ENCODE data around the gene NRL. TPM values are rescaled to one million over a fixed set of nuclear protein-coding genes. Genes with fewer than 3 reads are reported as not detected.
A peak's percentile ranks its signal among the peaks of the same experiment; 100 is the strongest.

Gene NRL
- polyA plus RNA-seq, 3 donors = 1.1 to 1.5 (median 1.3) TPM

- Histone ChIP-seq H3K9me3 (replicated peaks in 1 of 2; ENCODE audit: control insufficient read depth in 1 of 2, insufficient read depth in 1 of 2, low read length in 2 of 2) (no peaks in the 10 kb centered on the region), H4K20me1 (ENCODE audit: insufficient read depth, low read length) (peaks cover 20% of the 10 kb centered on the region), H3K36me3 (replicated peaks in 1 of 2; ENCODE audit: control insufficient read depth in 1 of 2, insufficient read depth in 2 of 2, low read length in 2 of 2) (peaks cover 12 to 25% of the 10 kb centered on the region in 2 donors), H3K4me3 (replicated peaks in 1 of 3; ENCODE audit: low read depth in 2 of 3, low read length in 3 of 3) (peak overlapping the region; percentile 64 to 98 (median 72)), H3K79me2 (ENCODE audit: insufficient read depth, low read length) (peaks cover 34% of the 10 kb centered on the region), H3K27ac (ENCODE audit: low read depth in 1 of 2, low read length in 2 of 2) (peak overlapping the region; percentile 68 to 92), H3K4me2 (replicated peaks; ENCODE audit: extremely low read depth, low read length, poor library complexity, severe bottlenecking) (peak overlapping the region; percentile 98), H2AFZ (ENCODE audit: insufficient read depth, low read depth, low read length, poor library complexity, severe bottlenecking) (peak overlapping the region; percentile 89), H3K27me3 (ENCODE audit: control insufficient read depth in 2 of 2, insufficient read depth in 2 of 2, low read length in 2 of 2) (no peaks in the 10 kb centered on the region), H3K4me1 (ENCODE audit: control insufficient read depth in 1 of 2, insufficient read depth in 2 of 2, low read length in 2 of 2) (peaks cover 50 to 64% of the 10 kb centered on the region in 2 donors), H3K9ac (ENCODE audit: insufficient read depth, low read length, poor library complexity, severe bottlenecking) (peak overlapping the region; percentile 90)
- Mint-ChIP-seq H3K4me3 (peak overlapping the region; percentile 96 to 97), H3K27ac (peak overlapping the region; percentile 89 to 95 (median 93)), H3K27me3 (ENCODE audit: low read depth in 3 of 3) (peaks cover 0 to 2% (median 1%) of the 10 kb centered on the region in 3 donors), H3K4me1 (peaks cover 57% of the 10 kb centered on the region), H3K9me3 (peaks cover 0 to 3% (median 0%) of the 10 kb centered on the region in 7 donors), H3K36me3 (peaks cover 20 to 28% of the 10 kb centered on the region in 2 donors)
- no peak for DNase-seq
- TF ChIP-seq CTCF (IDR thresholded peaks at IDR 0.05) = no peak
- WGBS (ENCODE audit: insufficient coverage) = under 1% methylated on average over 12 of the region's 14 CpGs
- intact Hi-C loops (cut with micrococcal nuclease) = loop anchor here in 1 of 2 donors (2.0 kb wide), 1 partner anchor 14 kb away; no protein-coding TSS in a partner anchor
Measured at GRCh38 chr14:24094841-24095270, 19.9 kb downstream of the NRL start.

- peaks cover 0 to 3% (median 0%) of the 10 kb centered on the region in 7 donors for H3K9me3 Mint-ChIP-seq
- H2AFZ ChIP-seq (ENCODE audit: insufficient read depth, low read depth, low read length, poor library complexity, severe bottlenecking) = peak within 1 kb of the TSS; percentile 89
- peaks cover 50% of the 10 kb centered on the region for H3K4me1 Mint-ChIP-seq
- H3K4me3 Mint-ChIP-seq = peak within 1 kb of the TSS; percentile 96 to 97
- H3K27ac ChIP-seq (ENCODE audit: low read depth in 1 of 2, low read length in 2 of 2) = peak within 1 kb of the TSS; percentile 68 to 92
- H3K9ac ChIP-seq (ENCODE audit: insufficient read depth, low read length, poor library complexity, severe bottlenecking) = peak within 1 kb of the TSS; percentile 90
- H3K4me2 ChIP-seq (replicated peaks; ENCODE audit: extremely low read depth, low read length, poor library complexity, severe bottlenecking) = peak within 1 kb of the TSS; percentile 98
- peak within 1 kb of the TSS; percentile 64 to 98 (median 72) for H3K4me3 ChIP-seq (replicated peaks in 1 of 3; ENCODE audit: low read depth in 2 of 3, low read length in 3 of 3)
- peaks cover 43 to 58% of the 10 kb centered on the region in 2 donors for H3K4me1 ChIP-seq (ENCODE audit: control insufficient read depth in 1 of 2, insufficient read depth in 2 of 2, low read length in 2 of 2)
- no peak for TF ChIP-seq CTCF (IDR thresholded peaks at IDR 0.05)
- no peaks in the 10 kb centered on the region for H3K27me3 ChIP-seq (ENCODE audit: control insufficient read depth in 2 of 2, insufficient read depth in 2 of 2, low read length in 2 of 2)
- peaks cover 17% of the 10 kb centered on the region for H4K20me1 ChIP-seq (ENCODE audit: insufficient read depth, low read length)
- H3K27me3 Mint-ChIP-seq (ENCODE audit: low read depth in 3 of 3) = peaks cover 0 to 2% (median 1%) of the 10 kb centered on the region in 3 donors
- H3K9me3 ChIP-seq (replicated peaks in 1 of 2; ENCODE audit: control insufficient read depth in 1 of 2, insufficient read depth in 1 of 2, low read length in 2 of 2) = no peaks in the 10 kb centered on the region
- under 1% methylated on average over 56 of the region's 68 CpGs for WGBS (ENCODE audit: insufficient coverage)
- peaks cover 34% of the 10 kb centered on the region for H3K79me2 ChIP-seq (ENCODE audit: insufficient read depth, low read length)
- peaks cover 9 to 20% of the 10 kb centered on the region in 2 donors for H3K36me3 ChIP-seq (replicated peaks in 1 of 2; ENCODE audit: control insufficient read depth in 1 of 2, insufficient read depth in 2 of 2, low read length in 2 of 2)
- H3K36me3 Mint-ChIP-seq = peaks cover 15 to 22% of the 10 kb centered on the region in 2 donors
- H3K27ac Mint-ChIP-seq = peak within 1 kb of the TSS; percentile 89 to 95 (median 93)
- peak; percentile 79 to 85 (median 81) for DNase-seq
- intact Hi-C loops (cut with micrococcal nuclease) = loop anchor here in 1 of 2 donors (2.0 kb wide), 1 partner anchor 15 kb away; no protein-coding TSS in a partner anchor
Measured at GRCh38 chr14:24093901-24094840, 20.6 kb downstream of the NRL start, which contains the start of gene PCK2. Gene PCK2, plus strand, starts transcription at chr14:24094311. Its CDS starts 95 bp downstream, at chr14:24094406.

Data from CD14-positive monocyte (primary cell).